ENCODE results near the gene LEFTY2.
"Not testable (repeated sequence)": the region's sequence is repeated elsewhere in the genome, so short reads cannot be mapped to it uniquely, and the experiment has no call there.

Gene LEFTY2

GRCh38 chr1:225888898-225889601 lies 52.0 kb downstream of the LEFTY2 start, which contains the start of gene LEFTY1:
Gene LEFTY1, minus strand, starts transcription at chr1:225889146. Its CDS starts 80 bp downstream, at chr1:225889066.
- no peak for DNase-seq
- no peak for TF ChIP-seq CTCF (IDR thresholded peaks at IDR 0.05; ENCODE audit: low read depth, low read length, missing control alignments)
- in situ Hi-C loops (cut with HindIII; ENCODE audit: low pct_ligation_motif_present, low sequenced_read_pairs), result no loop called here
- no peak within 1 kb of the TSS for H3K27ac ChIP-seq
- H3K27me3 ChIP-seq (replicated peaks), result no peaks in the 10 kb centered on the region
- no peaks in the 10 kb centered on the region for H3K36me3 ChIP-seq (replicated peaks)
- H3K4me3 ChIP-seq (ENCODE audit: low read depth, low read length), result no peak within 1 kb of the TSS

GRCh38 chr1:225888289-225888897 lies 52.6 kb downstream of the LEFTY2 start:
- in situ Hi-C loops (cut with HindIII; ENCODE audit: low pct_ligation_motif_present, low sequenced_read_pairs), result no loop called here

GRCh38 chr1:225887554-225888288 lies 53.3 kb downstream of the LEFTY2 start:
- H3K36me3 ChIP-seq (replicated peaks); H3K4me3 ChIP-seq (ENCODE audit: low read depth, low read length); in situ Hi-C loops (cut with HindIII; ENCODE audit: low pct_ligation_motif_present, low sequenced_read_pairs); DNase-seq; H3K27ac ChIP-seq; H3K27me3 ChIP-seq (replicated peaks): not testable (repeated sequence)

More at GRCh38 chr1:225888289-225888897, 52.6 kb downstream of the LEFTY2 start:
- TF ChIP-seq CTCF (IDR thresholded peaks at IDR 0.05; ENCODE audit: low read depth, low read length, missing control alignments), result no peak
- H3K4me3 ChIP-seq (ENCODE audit: low read depth, low read length), result no peak overlapping the region
- H3K36me3 ChIP-seq (replicated peaks), result no peaks in the 10 kb centered on the region
- no peak overlapping the region for H3K27ac ChIP-seq
- DNase-seq, result no peak
- no peaks in the 10 kb centered on the region for H3K27me3 ChIP-seq (replicated peaks)

- no peak for DNase-seq
- H3K4me3 ChIP-seq (ENCODE audit: low read depth, low read length), result no peak overlapping the region
- no peaks in the 10 kb centered on the region for H3K27me3 ChIP-seq (replicated peaks)
- no peak overlapping the region for H3K27ac ChIP-seq
- no peaks in the 10 kb centered on the region for H3K36me3 ChIP-seq (replicated peaks)
- TF ChIP-seq CTCF (IDR thresholded peaks at IDR 0.05; ENCODE audit: low read depth, low read length, missing control alignments), result no peak
- in situ Hi-C loops (cut with HindIII; ENCODE audit: low pct_ligation_motif_present, low sequenced_read_pairs), result no loop called here
Observed at GRCh38 chr1:225887030-225887314, 54.0 kb downstream of the LEFTY2 start.

Data from brain microvascular endothelial cell (primary cell).